ENCODE results near the gene ANXA2R. TPM values are rescaled to one million over a fixed set of nuclear protein-coding genes. Genes with fewer than 3 reads are reported as not detected.
A peak's percentile ranks its signal among the peaks of the same experiment; 100 is the strongest.

ANXA2R gene
- total RNA-seq, 2 experiments from 2014 or later, result 11.4 to 13.5 TPM

GRCh38 chr5:43066799-43067741 lies 27.0 kb upstream of the ANXA2R start:
- TSS peak; percentile 39 for BruUV-seq (replicated peaks)
- Histone ChIP-seq H4K20me1 (ENCODE audit: insufficient read depth, low read length) (no peaks in the 10 kb centered on the region), H3K27ac (ENCODE audit: low read depth, low read length, poor library complexity, severe bottlenecking) (peak overlapping the region; percentile 92), H3K9me3 (ENCODE audit: low read length) (no peaks in the 10 kb centered on the region), H3K4me3 (ENCODE audit: low read depth, low read length, poor library complexity, severe bottlenecking) (peak overlapping the region; percentile 85), H3K4me2 (ENCODE audit: low read length) (peak overlapping the region; percentile 91), H3K79me2 (ENCODE audit: insufficient read depth, low read depth, low read length) (peaks cover 37% of the 10 kb centered on the region), H3K4me1 (ENCODE audit: insufficient read depth, low read length, poor library complexity, severe bottlenecking) (peaks cover 29% of the 10 kb centered on the region), H3K36me3 (ENCODE audit: insufficient read depth, low read length) (peaks cover 33% of the 10 kb centered on the region), H3K9me2 (ENCODE audit: insufficient read depth, low read length) (no peaks in the 10 kb centered on the region), H2AFZ (ENCODE audit: low read length) (peak overlapping the region; percentile 84)
- DNase-seq (ENCODE audit: low spot score), result peak; percentile 93
- intact Hi-C loops (cut with micrococcal nuclease; ENCODE audit: unreplicated experiment), result loop anchor here (2.0 to 5.0 kb wide), 3 partner anchors 38 to 416 kb away; partner anchors contain the start of genes HMGCS1 and TMEM267
- TF ChIP-seq EZH2phosphoT487 (IDR thresholded peaks at IDR 0.05; ENCODE audit: borderline replicate concordance, low read depth, low read length) (no peak), CTCF (conservative IDR thresholded peaks at IDR 0.05; ENCODE audit: low read length) (no peak)
- ChIA-PET POLR2A (interaction anchor here (0.7 to 3.4 kb wide), 8 partner anchors 25 to 246 kb away, joined by 4 to 22 read pairs (median 8); partner anchors contain the start of genes HMGCS1 and ZNF131), CTCF (ENCODE audit: unreplicated experiment) (no interaction called here)

DNA sequence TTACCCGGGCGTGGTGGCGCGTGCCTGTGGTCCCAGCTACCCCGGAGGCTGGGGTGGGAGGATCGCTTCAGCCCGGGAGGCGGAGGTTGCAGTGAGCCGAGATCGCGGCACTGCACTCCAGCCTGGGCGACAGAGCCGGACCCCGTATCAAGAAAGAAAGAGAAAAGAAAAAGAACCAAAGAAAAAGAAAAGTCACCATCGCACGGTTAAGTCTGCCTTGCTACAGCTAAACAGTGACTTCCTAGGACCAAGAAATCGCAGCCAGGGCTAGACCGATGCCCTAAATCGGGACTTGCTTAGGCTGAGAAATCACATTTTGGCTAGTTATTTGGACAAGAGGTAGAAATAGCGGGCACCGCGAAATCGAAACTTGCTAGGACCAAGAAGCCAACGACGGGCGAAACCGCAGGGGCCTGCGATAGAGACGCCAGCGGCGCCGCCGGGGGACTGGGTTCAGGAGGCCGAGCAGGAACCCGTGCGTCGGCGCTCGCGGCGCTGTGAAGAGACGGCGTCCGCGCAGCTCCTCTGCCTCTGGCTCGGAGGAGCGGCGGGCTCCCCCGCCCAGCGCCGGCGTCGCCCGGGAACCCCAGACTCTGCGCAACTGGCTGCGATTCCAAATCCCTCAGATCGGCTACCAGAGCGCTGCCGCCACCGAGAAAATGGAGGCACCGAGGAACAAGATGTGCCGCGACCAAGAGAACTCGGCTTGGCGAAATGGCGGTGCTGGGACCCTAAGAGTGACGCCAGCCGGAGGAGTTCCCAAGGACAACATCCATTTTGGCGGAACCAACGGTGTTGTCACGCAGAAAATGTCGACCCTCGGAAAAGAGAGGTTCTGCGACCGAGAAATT lies 26.1 kb upstream of the ANXA2R start:
- intact Hi-C loops (cut with micrococcal nuclease; ENCODE audit: unreplicated experiment), result loop anchor here (1.0 to 5.0 kb wide), 8 partner anchors 26 to 417 kb away; partner anchors contain the start of genes ANXA2R, HMGCS1 and TMEM267
- Histone ChIP-seq H3K9me3 (ENCODE audit: low read length) (no peaks in the 10 kb centered on the region), H3K4me2 (ENCODE audit: low read length) (peak overlapping the region; percentile 91), H2AFZ (ENCODE audit: low read length) (peak overlapping the region; percentile 84; the same call in 1 of the 2 replicates), H3K36me3 (ENCODE audit: insufficient read depth, low read length) (peaks cover 25% of the 10 kb centered on the region), H3K79me2 (ENCODE audit: insufficient read depth, low read depth, low read length) (peaks cover 37% of the 10 kb centered on the region), H4K20me1 (ENCODE audit: insufficient read depth, low read length) (no peaks in the 10 kb centered on the region), H3K27ac (ENCODE audit: low read depth, low read length, poor library complexity, severe bottlenecking) (peak overlapping the region; percentile 92), H3K9me2 (ENCODE audit: insufficient read depth, low read length) (no peaks in the 10 kb centered on the region), H3K4me1 (ENCODE audit: insufficient read depth, low read length, poor library complexity, severe bottlenecking) (peaks cover 29% of the 10 kb centered on the region), H3K4me3 (ENCODE audit: low read depth, low read length, poor library complexity, severe bottlenecking) (peak overlapping the region; percentile 85)
- no peak for TF ChIP-seq EZH2phosphoT487 (IDR thresholded peaks at IDR 0.05; ENCODE audit: borderline replicate concordance, low read depth, low read length)
- 0 out of 2 replicates have a peak, but pooled peaks have one; percentile 10 for TF ChIP-seq CTCF (conservative IDR thresholded peaks at IDR 0.05; ENCODE audit: low read length)
- no TSS peak for BruUV-seq (replicated peaks)
- DNase-seq (ENCODE audit: low spot score), result peak; percentile 83
- ChIA-PET POLR2A (interaction anchor here (0.6 to 3.4 kb wide), 8 partner anchors 25 to 72 kb away, joined by 3 to 22 read pairs (median 4); partner anchors contain the start of gene ZNF131), CTCF (ENCODE audit: unreplicated experiment) (no interaction called here)
